K562 (cell line): Measurements from ENCODE around the gene TTLL9. TPM values are rescaled to one million over a fixed set of nuclear protein-coding genes. Genes with fewer than 3 reads are reported as not detected.

Experiments
- ATAC-seq: fragments of 200-7000 bp; cut with Tn5 transposase; 3 replicates; pipeline ENCODE4 v1.9.1; 2020; ENCODE audit warnings: moderate library complexity
- BruUV-seq: library from RNA; stranded (reverse); fragments of 400-500 nt; replicated peaks from 2 replicates; lab custom pipeline; 2021; lab: Mats Ljungman, UMichigan
- CTCF ChIA-PET: fragments of 300-600 bp; formaldehyde crosslinking; extraction: SDS; loops from one replicate; lab custom pipeline; 2021; ENCODE audit warnings: low intra/inter-chr PET ratio; lab: Yijun Ruan, JAX
- POLR2A ChIA-PET: fragments of 300-600, 350-650 bp; sonication (Branson Sonifier 250); formaldehyde crosslinking; extraction: SDS; loops from one replicate; lab custom pipeline; 2021; ENCODE audit warnings: antibody characterized with exemption, inconsistent platforms; lab: Yijun Ruan, JAX
- DNase-seq, 4 experiments: peaks; one replicate each; pipeline versions ENCODE4 v3.0.0 to v3.0.0-alpha.2; 2011 to 2018; ENCODE audit warnings: low spot score in 3 of 4, mixed read lengths in 3 of 4; ENCODE audit errors: extremely low read depth in 1 of 4
- FAIRE-seq: peaks from 2 replicates; lab custom pipeline; 2011; peaks lifted over from hg19 to GRCh38; lab: Jason Lieb, UNC
- H2AFZ ChIP-seq: 2 replicates; pipeline ENCODE4 v1.6.0; 2011; ENCODE audit warnings: low read depth, low read length, control low read depth, inconsistent platforms
- H3K27ac ChIP-seq: fragments of 200-600 bp; 3 replicates; pipeline ENCODE4 v1.8.0; 2011; ENCODE audit warnings: low read depth, mild to moderate bottlenecking, control low read depth, inconsistent platforms, low read length, moderate library complexity, mixed read lengths; ENCODE audit errors: extremely low read depth
- H3K27me3 ChIP-seq, 2 experiments: fragments of 300-600 bp in 1 of 2; 2 replicates in 1 of 2; 3 replicates in 1 of 2; pipeline versions ENCODE4 v1.6.0 to v1.8.0; 2011; ENCODE audit warnings: inconsistent platforms in 2 of 2, low read length in 2 of 2, mild to moderate bottlenecking in 1 of 2, mixed read lengths in 1 of 2, moderate library complexity in 1 of 2; ENCODE audit not compliant: control insufficient read depth in 2 of 2, insufficient read depth in 2 of 2
- H3K36me3 ChIP-seq: fragments of 300-600 bp; 3 replicates; pipeline ENCODE4 v1.8.0; 2011; ENCODE audit warnings: mild to moderate bottlenecking, low read length, inconsistent platforms; ENCODE audit not compliant: control insufficient read depth, insufficient read depth
- H3K4me1 ChIP-seq, 2 experiments: fragments of 200-600 bp in 1 of 2; replicated peaks in 1 of 2; 2 replicates in 1 of 2; 3 replicates in 1 of 2; pipeline versions ENCODE4 v1.5.1 to v1.8.0; 2011; ENCODE audit warnings: inconsistent platforms in 2 of 2, low read length in 2 of 2, mild to moderate bottlenecking in 1 of 2, mixed read lengths in 1 of 2, moderate library complexity in 1 of 2; ENCODE audit not compliant: control insufficient read depth in 2 of 2, insufficient read depth in 2 of 2
- H3K4me2 ChIP-seq: 2 replicates; pipeline ENCODE4 v1.6.1; 2011; ENCODE audit warnings: low read length, control low read depth, inconsistent platforms, mixed read lengths; ENCODE audit not compliant: insufficient read depth
- H3K4me3 ChIP-seq: fragments of 200-600 bp; sonication (generic), shearing (Covaris generic); 2 replicates; pipeline ENCODE4 v1.5.1; 2016; ENCODE audit warnings: control low read depth, inconsistent platforms
- H3K79me2 ChIP-seq: fragments of 200-600 bp; 3 replicates; pipeline ENCODE4 v1.8.0; 2011; ENCODE audit warnings: low read length, inconsistent platforms; ENCODE audit not compliant: control insufficient read depth, insufficient read depth
- H3K9ac ChIP-seq, 2 experiments: 2 replicates each; pipeline versions ENCODE4 v1.6.0 to v1.6.1; 2011; ENCODE audit warnings: low read depth in 2 of 2, low read length in 2 of 2, control low read depth in 1 of 2, inconsistent platforms in 1 of 2, mild to moderate bottlenecking in 1 of 2, mixed read lengths in 1 of 2; ENCODE audit not compliant: insufficient read depth in 1 of 2
- H3K9me1 ChIP-seq: one replicate; pipeline ENCODE4 v1.6.0; 2011; ENCODE audit warnings: inconsistent platforms, mild to moderate bottlenecking, low read length, moderate library complexity; ENCODE audit not compliant: control insufficient read depth, insufficient read depth
- H3K9me3 ChIP-seq: replicated peaks from 2 replicates; pipeline ENCODE4 v1.5.1; 2011; ENCODE audit warnings: low read depth, low read length, inconsistent platforms; ENCODE audit not compliant: control insufficient read depth, insufficient read depth
- H4K20me1 ChIP-seq: replicated peaks from 2 replicates; pipeline ENCODE4 v1.6.1; 2011; ENCODE audit warnings: low read length, inconsistent platforms, mixed read lengths; ENCODE audit not compliant: control insufficient read depth, insufficient read depth
- CXXC5 ChIP-seq: fragments of 250-450 bp; sonication (Bioruptor Pico); IDR thresholded peaks from 2 replicates; pipeline ENCODE4 v1.8.0; 2022; ENCODE audit warnings: inconsistent platforms, mild to moderate bottlenecking, moderate library complexity
- L3MBTL2 ChIP-seq: fragments of 450-650 bp; IDR thresholded peaks from 2 replicates; pipeline ENCODE4 v1.6.1; 2016; ENCODE audit warnings: mild to moderate bottlenecking, moderate library complexity
- PCBP1 ChIP-seq: fragments of 200-400 bp; formaldehyde crosslinking; IDR thresholded peaks from 2 replicates; pipeline ENCODE4 v1.6.1; 2018; ENCODE audit warnings: mild to moderate bottlenecking, low read depth, low read length; ENCODE audit not compliant: poor library complexity, severe bottlenecking
- RBBP5 ChIP-seq: fragments of 200-600 bp; sonication (generic); IDR thresholded peaks from 2 replicates; pipeline ENCODE4 v1.6.1; 2012; ENCODE audit warnings: borderline replicate concordance, mild to moderate bottlenecking, low read length, control low read depth, inconsistent platforms; ENCODE audit not compliant: insufficient read depth, poor library complexity, severe bottlenecking
- TRIM24 ChIP-seq, 2 experiments: fragments of 450-650 bp; IDR thresholded peaks; 2 replicates each; pipeline ENCODE4 v1.6.1; 2016
- ZNF41 ChIP-seq: fragments of 250-450 bp; sonication (Bioruptor Pico); conservative IDR thresholded peaks from 2 replicates; pipeline ENCODE4 v1.4.0; 2020; ENCODE audit warnings: mild to moderate bottlenecking
- ZNF717 ChIP-seq: fragments of 250-450 bp; sonication (Bioruptor Pico); IDR thresholded peaks from 2 replicates; pipeline ENCODE4 v1.5.0; 2021
- WGBS: fragments of 100-300 bp; shearing (Covaris generic); methylation state at CpG from one replicate; pipeline ENCODE4 v1.1.6; 2016; ENCODE audit warnings: low coverage, mixed read lengths; ENCODE audit not compliant: insufficient coverage; ENCODE audit errors: missing lambda C conversion rate; 5-methylcytosine and 5-hydroxymethylcytosine counted together
- in situ Hi-C: fragments of 300-500 bp; cut with MboI; formaldehyde crosslinking; loops from 4 replicates; pipeline ENCODE4 v1.15.0; 2018; ENCODE audit warnings: inconsistent platforms, mixed read lengths
- intact Hi-C: fragments of 100-400 bp; cut with micrococcal nuclease; formaldehyde crosslinking; loops from 2 replicates; pipeline ENCODE4 v1.14.2; 2022
- polyA plus RNA-seq, 8 experiments: library from polyadenylated mRNA; depleted of rRNA in 4 of 8; stranded (reverse) in 5 of 8; unstranded in 3 of 8; fragments of >200 nt; fragmentation: Nextera tagmentation in 2 of 8; fragmentation: Illumina TruSeq in 1 of 8; extraction: Ambion mirVana in 2 of 8; extraction: Trizol in 1 of 8; gene quantifications; 2 replicates each; pipeline versions ENCODE4 v1.2.1 to v1.2.3, GENCODE V29; 2011 to 2014; ENCODE audit warnings: inconsistent platforms in 1 of 8, missing spikeins in 1 of 8
- total RNA-seq, 7 experiments: library from RNA; depleted of rRNA in 6 of 7; stranded (reverse); fragments of >200 nt in 6 of 7; fragmentation: Illumina TruSeq in 2 of 7; extraction: Trizol in 2 of 7; gene quantifications; 2 replicates each; pipeline versions ENCODE4 v1.2.1 to v1.2.3, GENCODE V29; 2011 to 2021; ENCODE audit warnings: low replicate concordance in 1 of 7
- TF ChIP-seq, protein P1 (sequence below): fragments of 450-650 bp; IDR thresholded peaks from 2 replicates; pipeline ENCODE4 v1.6.1; 2014; ENCODE audit warnings: low read depth, mild to moderate bottlenecking, moderate library complexity, borderline replicate concordance
- TF ChIP-seq, protein P2 (sequence below): fragments of 450-650 bp; IDR thresholded peaks from 2 replicates; pipeline ENCODE4 v1.6.1; 2018; ENCODE audit not compliant: partially characterized antibody

The TTLL9 gene
- total and polyA plus RNA-seq, 9 of the 15 experiments (the other 6 are each of a cell fraction or from before 2014, with no cell fraction given): 0.06 to 0.07 TPM; not detected in 7

- no TSS peak for BruUV-seq
- peaks cover 0 to 17% of the 10 kb centered on the region in 2 experiments; a peak in 3 of 5 replicates for H3K4me1 ChIP-seq
- whole genome bisulfite sequencing: 2% methylated on average over 31 of the region's 60 CpGs
- FAIRE-seq (no peak), DNase-seq (peak; percentile 78 to 99 (median 98)), ATAC-seq (peak; percentile 98)
- peak overlapping the region; percentile 76 for H2AFZ ChIP-seq
- CTCF ChIA-PET: no interaction called here
- peaks cover 2% of the 10 kb centered on the region for H3K9me1 ChIP-seq
- peak overlapping the region; percentile 70 for H3K4me2 ChIP-seq
- H3K27me3 ChIP-seq: peaks cover 23 to 67% of the 10 kb centered on the region in 2 experiments
- H3K4me3 ChIP-seq: peak overlapping the region; percentile 40
- H3K27ac ChIP-seq: no peak overlapping the region
- peaks cover 14% of the 10 kb centered on the region for H4K20me1 ChIP-seq
- H3K9ac ChIP-seq: peak overlapping the region in 1 of 2 experiments; percentile 88; a peak in 3 of 4 replicates
- in situ Hi-C loops: loop anchor here (5.0 kb wide), 1 partner anchor 91 kb away; the partner anchor contains the start of gene PDRG1
- no peaks in the 10 kb centered on the region for H3K36me3 ChIP-seq
- H3K79me2 ChIP-seq: no peaks in the 10 kb centered on the region
- H3K9me3 ChIP-seq: no peaks in the 10 kb centered on the region
- POLR2A ChIA-PET: interaction anchor here (0.6 to 0.8 kb wide), 2 partner anchors 147 to 259 kb away, joined by 3 read pairs; no protein-coding TSS in a partner anchor
- intact Hi-C loops: no loop called here
- TF ChIP-seq CXXC5 (CRISPR knock-in tag) (peak; percentile 46; the same call in 1 of the 2 replicates), ZNF717 (CRISPR knock-in tag) (no peak), L3MBTL2 (peak; percentile 48), TRIM24 (IDR thresholded peaks at IDR 0.05) (no peak), ZNF41 (CRISPR knock-in tag) (no peak), PCBP1 (peak; percentile 26), RBBP5 (no peak)
- TF ChIP-seq, protein P1, sequence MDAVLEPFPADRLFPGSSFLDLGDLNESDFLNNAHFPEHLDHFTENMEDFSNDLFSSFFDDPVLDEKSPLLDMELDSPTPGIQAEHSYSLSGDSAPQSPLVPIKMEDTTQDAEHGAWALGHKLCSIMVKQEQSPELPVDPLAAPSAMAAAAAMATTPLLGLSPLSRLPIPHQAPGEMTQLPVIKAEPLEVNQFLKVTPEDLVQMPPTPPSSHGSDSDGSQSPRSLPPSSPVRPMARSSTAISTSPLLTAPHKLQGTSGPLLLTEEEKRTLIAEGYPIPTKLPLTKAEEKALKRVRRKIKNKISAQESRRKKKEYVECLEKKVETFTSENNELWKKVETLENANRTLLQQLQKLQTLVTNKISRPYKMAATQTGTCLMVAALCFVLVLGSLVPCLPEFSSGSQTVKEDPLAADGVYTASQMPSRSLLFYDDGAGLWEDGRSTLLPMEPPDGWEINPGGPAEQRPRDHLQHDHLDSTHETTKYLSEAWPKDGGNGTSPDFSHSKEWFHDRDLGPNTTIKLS: no peak
- TF ChIP-seq, protein P2, sequence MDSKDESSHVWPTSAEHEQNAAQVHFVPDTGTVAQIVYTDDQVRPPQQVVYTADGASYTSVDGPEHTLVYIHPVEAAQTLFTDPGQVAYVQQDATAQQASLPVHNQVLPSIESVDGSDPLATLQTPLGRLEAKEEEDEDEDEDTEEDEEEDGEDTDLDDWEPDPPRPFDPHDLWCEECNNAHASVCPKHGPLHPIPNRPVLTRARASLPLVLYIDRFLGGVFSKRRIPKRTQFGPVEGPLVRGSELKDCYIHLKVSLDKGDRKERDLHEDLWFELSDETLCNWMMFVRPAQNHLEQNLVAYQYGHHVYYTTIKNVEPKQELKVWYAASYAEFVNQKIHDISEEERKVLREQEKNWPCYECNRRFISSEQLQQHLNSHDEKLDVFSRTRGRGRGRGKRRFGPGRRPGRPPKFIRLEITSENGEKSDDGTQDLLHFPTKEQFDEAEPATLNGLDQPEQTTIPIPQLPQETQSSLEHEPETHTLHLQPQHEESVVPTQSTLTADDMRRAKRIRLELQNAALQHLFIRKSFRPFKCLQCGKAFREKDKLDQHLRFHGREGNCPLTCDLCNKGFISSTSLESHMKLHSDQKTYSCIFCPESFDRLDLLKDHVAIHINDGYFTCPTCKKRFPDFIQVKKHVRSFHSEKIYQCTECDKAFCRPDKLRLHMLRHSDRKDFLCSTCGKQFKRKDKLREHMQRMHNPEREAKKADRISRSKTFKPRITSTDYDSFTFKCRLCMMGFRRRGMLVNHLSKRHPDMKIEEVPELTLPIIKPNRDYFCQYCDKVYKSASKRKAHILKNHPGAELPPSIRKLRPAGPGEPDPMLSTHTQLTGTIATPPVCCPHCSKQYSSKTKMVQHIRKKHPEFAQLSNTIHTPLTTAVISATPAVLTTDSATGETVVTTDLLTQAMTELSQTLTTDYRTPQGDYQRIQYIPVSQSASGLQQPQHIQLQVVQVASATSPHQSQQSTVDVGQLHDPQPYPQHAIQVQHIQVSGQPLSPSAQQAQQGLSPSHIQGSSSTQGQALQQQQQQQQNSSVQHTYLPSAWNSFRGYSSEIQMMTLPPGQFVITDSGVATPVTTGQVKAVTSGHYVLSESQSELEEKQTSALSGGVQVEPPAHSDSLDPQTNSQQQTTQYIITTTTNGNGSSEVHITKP: no peak
Observed at GRCh38 chr20:31861385-31862156, 8.9 kb upstream of the TTLL9 start.
